K562 (cell line): ENCODE results near the gene BLM. TPM values are rescaled to one million over a fixed set of nuclear protein-coding genes. Genes with fewer than 3 reads are reported as not detected.
A peak's percentile ranks its signal among the peaks of the same experiment; 100 is the strongest.

Experiments
- ARID1B ChIP-seq: fragments of 450-650 bp; IDR thresholded peaks from 2 replicates; pipeline ENCODE4 v1.6.1; 2016; ENCODE audit warnings: antibody characterized with exemption, mild to moderate bottlenecking, inconsistent platforms
- CBX2 ChIP-seq: fragments of 200-600 bp; sonication (generic); IDR thresholded peaks from one replicate; pipeline ENCODE4 v1.6.1; 2012; ENCODE audit warnings: mild to moderate bottlenecking, low read length, inconsistent platforms; ENCODE audit not compliant: insufficient read depth, poor library complexity, severe bottlenecking
- GATAD2A ChIP-seq: fragments of 450-650 bp; IDR thresholded peaks from 2 replicates; pipeline ENCODE4 v1.6.1; 2017
- HDAC8 ChIP-seq: fragments of 450-650 bp; IDR thresholded peaks from 2 replicates; pipeline ENCODE4 v1.6.1; 2016; ENCODE audit warnings: mild to moderate bottlenecking, missing genetic modification characterization, moderate library complexity, missing compliant biosample characterization
- MCM7 ChIP-seq, 2 experiments: fragments of 450-650 bp; IDR thresholded peaks; 2 replicates each; pipeline ENCODE4 v1.6.1; 2016 to 2018
- NELFE ChIP-seq: IDR thresholded peaks from 2 replicates; pipeline ENCODE4 v1.6.1; 2011; ENCODE audit warnings: mild to moderate bottlenecking; ENCODE audit not compliant: insufficient read depth, insufficient read length
- NEUROD1 ChIP-seq: fragments of 150-350 bp; IDR thresholded peaks from 2 replicates; pipeline ENCODE4 v1.6.1; 2014; ENCODE audit warnings: borderline replicate concordance, low read length, low read depth; ENCODE audit not compliant: partially characterized antibody
- NRF1 ChIP-seq, 2 experiments: fragments of 450-650 bp; IDR thresholded peaks in 1 of 2; conservative IDR thresholded peaks in 1 of 2; 2 replicates each; pipeline ENCODE4 v1.6.1; 2014; ENCODE audit warnings: mild to moderate bottlenecking in 2 of 2
- RBM15 ChIP-seq: fragments of 200-400 bp; formaldehyde crosslinking; IDR thresholded peaks from 2 replicates; pipeline ENCODE4 v1.6.1; 2018; ENCODE audit warnings: mild to moderate bottlenecking, low read length, moderate library complexity; ENCODE audit not compliant: insufficient read depth
- SOX6 ChIP-seq: fragments of 450-650 bp; IDR thresholded peaks from 2 replicates; pipeline ENCODE4 v1.6.1; 2014; ENCODE audit warnings: mild to moderate bottlenecking
- SRF ChIP-seq, 2 experiments: fragments of 250-450, 450-650 bp in 1 of 2; sonication (Bioruptor Pico) in 1 of 2; sonication (generic) in 1 of 2; formaldehyde crosslinking; IDR thresholded peaks; 2 replicates each; pipeline versions ENCODE4 v1.5.0 to v1.5.1; 2020 to 2022; ENCODE audit warnings: mild to moderate bottlenecking in 1 of 2, missing genetic modification reagents in 1 of 2
- TAF1 ChIP-seq: IDR thresholded peaks from 2 replicates; pipeline ENCODE4 v1.6.1; 2011; ENCODE audit warnings: mild to moderate bottlenecking, low read length, moderate library complexity; ENCODE audit not compliant: insufficient read depth, control insufficient read depth, severe bottlenecking; ENCODE audit errors: extremely low read depth
- ZNF699 ChIP-seq: fragments of 250-450 bp; sonication (Bioruptor Pico); IDR thresholded peaks from 2 replicates; pipeline ENCODE4 v1.8.0; 2021; ENCODE audit warnings: mild to moderate bottlenecking, moderate library complexity; ENCODE audit not compliant: insufficient replicate concordance
- polyA plus RNA-seq, 8 experiments: library from polyadenylated mRNA; depleted of rRNA in 4 of 8; stranded (reverse) in 5 of 8; unstranded in 3 of 8; fragments of >200 nt; fragmentation: Nextera tagmentation in 2 of 8; fragmentation: Illumina TruSeq in 1 of 8; extraction: Ambion mirVana in 2 of 8; extraction: Trizol in 1 of 8; gene quantifications; 2 replicates each; pipeline versions ENCODE4 v1.2.1 to v1.2.3, GENCODE V29; 2011 to 2014; ENCODE audit warnings: inconsistent platforms in 1 of 8, missing spikeins in 1 of 8
- total RNA-seq, 7 experiments: library from RNA; depleted of rRNA in 6 of 7; stranded (reverse); fragments of >200 nt in 6 of 7; fragmentation: Illumina TruSeq in 2 of 7; extraction: Trizol in 2 of 7; gene quantifications; 2 replicates each; pipeline versions ENCODE4 v1.2.1 to v1.2.3, GENCODE V29; 2011 to 2021; ENCODE audit warnings: low replicate concordance in 1 of 7
- TF ChIP-seq, protein P1 (sequence below): fragments of 250-450 bp; sonication (Bioruptor Pico); IDR thresholded peaks from 2 replicates; pipeline ENCODE4 v1.9.0; 2021; ENCODE audit warnings: mild to moderate bottlenecking, inconsistent platforms
- TF ChIP-seq, protein P2 (sequence below): fragments of 450-650 bp; IDR thresholded peaks from one replicate; pipeline ENCODE4 v1.6.1; 2018; ENCODE audit warnings: mild to moderate bottlenecking, moderate library complexity; ENCODE audit not compliant: partially characterized antibody
- TF ChIP-seq, protein P3 (sequence below), 2 experiments: fragments of 450-650 bp; formaldehyde crosslinking in 1 of 2; IDR thresholded peaks; 2 replicates each; pipeline versions ENCODE4 v1.4.0 to v1.6.1; 2014 to 2020; ENCODE audit warnings: mild to moderate bottlenecking in 2 of 2, borderline replicate concordance in 1 of 2, low read depth in 1 of 2

BLM gene
- total and polyA plus RNA-seq, 9 of the 15 experiments (the other 6 are each of a cell fraction or from before 2014, with no cell fraction given) = 21.0 to 56.0 (median 43.9) TPM

DNA sequence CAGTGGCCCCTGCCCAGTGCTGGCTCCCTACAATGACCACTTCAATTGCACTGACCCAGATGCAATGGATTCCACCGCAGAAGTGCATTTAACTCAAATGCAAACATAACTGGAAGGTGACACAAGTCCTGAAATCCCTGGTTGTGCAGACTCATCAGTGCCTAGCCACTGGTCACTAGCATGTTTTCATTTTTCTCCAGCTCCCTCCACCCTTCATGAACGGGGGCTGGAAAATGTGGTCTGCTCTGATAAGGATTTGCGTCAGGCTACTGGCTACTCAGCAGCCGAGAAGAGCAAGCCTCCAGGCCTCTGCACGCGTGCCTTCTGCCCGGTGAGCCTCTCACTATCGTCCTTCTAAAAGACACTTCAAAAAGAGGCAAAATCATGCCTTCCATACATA, 123.8 kb downstream of the BLM start (continued):
- TF ChIP-seq, protein P1, sequence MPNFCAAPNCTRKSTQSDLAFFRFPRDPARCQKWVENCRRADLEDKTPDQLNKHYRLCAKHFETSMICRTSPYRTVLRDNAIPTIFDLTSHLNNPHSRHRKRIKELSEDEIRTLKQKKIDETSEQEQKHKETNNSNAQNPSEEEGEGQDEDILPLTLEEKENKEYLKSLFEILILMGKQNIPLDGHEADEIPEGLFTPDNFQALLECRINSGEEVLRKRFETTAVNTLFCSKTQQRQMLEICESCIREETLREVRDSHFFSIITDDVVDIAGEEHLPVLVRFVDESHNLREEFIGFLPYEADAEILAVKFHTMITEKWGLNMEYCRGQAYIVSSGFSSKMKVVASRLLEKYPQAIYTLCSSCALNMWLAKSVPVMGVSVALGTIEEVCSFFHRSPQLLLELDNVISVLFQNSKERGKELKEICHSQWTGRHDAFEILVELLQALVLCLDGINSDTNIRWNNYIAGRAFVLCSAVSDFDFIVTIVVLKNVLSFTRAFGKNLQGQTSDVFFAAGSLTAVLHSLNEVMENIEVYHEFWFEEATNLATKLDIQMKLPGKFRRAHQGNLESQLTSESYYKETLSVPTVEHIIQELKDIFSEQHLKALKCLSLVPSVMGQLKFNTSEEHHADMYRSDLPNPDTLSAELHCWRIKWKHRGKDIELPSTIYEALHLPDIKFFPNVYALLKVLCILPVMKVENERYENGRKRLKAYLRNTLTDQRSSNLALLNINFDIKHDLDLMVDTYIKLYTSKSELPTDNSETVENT (CRISPR knock-in tag) = no peak
- TF ChIP-seq MCM7 (IDR thresholded peaks at IDR 0.05) (no peak), NELFE (no peak), ZNF699 (no peak), TAF1 (peak; percentile 38), CBX2 (no peak), ARID1B (peak; percentile 99), NEUROD1 (peak; percentile 94), RBM15 (no peak), NRF1 (conservative IDR thresholded peaks at IDR 0.05 in 1 of 2, IDR thresholded peaks at IDR 0.05 in 1 of 2) (peak; percentile 55 to 60), GATAD2A (peak; percentile 75; the same call in 1 of the 2 replicates), SOX6 (peak; percentile 96), HDAC8 (tag) (no peak), SRF (CRISPR knock-in tag; IDR thresholded peaks at IDR 0.05) (peak in 1 of 2 experiments; percentile 72; a peak in 1 of 4 replicates)
- TF ChIP-seq, protein P2, sequence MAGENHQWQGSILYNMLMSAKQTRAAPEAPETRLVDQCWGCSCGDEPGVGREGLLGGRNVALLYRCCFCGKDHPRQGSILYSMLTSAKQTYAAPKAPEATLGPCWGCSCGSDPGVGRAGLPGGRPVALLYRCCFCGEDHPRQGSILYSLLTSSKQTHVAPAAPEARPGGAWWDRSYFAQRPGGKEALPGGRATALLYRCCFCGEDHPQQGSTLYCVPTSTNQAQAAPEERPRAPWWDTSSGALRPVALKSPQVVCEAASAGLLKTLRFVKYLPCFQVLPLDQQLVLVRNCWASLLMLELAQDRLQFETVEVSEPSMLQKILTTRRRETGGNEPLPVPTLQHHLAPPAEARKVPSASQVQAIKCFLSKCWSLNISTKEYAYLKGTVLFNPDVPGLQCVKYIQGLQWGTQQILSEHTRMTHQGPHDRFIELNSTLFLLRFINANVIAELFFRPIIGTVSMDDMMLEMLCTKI = no peak
- TF ChIP-seq, protein P3, sequence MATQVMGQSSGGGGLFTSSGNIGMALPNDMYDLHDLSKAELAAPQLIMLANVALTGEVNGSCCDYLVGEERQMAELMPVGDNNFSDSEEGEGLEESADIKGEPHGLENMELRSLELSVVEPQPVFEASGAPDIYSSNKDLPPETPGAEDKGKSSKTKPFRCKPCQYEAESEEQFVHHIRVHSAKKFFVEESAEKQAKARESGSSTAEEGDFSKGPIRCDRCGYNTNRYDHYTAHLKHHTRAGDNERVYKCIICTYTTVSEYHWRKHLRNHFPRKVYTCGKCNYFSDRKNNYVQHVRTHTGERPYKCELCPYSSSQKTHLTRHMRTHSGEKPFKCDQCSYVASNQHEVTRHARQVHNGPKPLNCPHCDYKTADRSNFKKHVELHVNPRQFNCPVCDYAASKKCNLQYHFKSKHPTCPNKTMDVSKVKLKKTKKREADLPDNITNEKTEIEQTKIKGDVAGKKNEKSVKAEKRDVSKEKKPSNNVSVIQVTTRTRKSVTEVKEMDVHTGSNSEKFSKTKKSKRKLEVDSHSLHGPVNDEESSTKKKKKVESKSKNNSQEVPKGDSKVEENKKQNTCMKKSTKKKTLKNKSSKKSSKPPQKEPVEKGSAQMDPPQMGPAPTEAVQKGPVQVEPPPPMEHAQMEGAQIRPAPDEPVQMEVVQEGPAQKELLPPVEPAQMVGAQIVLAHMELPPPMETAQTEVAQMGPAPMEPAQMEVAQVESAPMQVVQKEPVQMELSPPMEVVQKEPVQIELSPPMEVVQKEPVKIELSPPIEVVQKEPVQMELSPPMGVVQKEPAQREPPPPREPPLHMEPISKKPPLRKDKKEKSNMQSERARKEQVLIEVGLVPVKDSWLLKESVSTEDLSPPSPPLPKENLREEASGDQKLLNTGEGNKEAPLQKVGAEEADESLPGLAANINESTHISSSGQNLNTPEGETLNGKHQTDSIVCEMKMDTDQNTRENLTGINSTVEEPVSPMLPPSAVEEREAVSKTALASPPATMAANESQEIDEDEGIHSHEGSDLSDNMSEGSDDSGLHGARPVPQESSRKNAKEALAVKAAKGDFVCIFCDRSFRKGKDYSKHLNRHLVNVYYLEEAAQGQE (IDR thresholded peaks at IDR 0.05; ENCODE audit: borderline replicate concordance) = peak; percentile 38; the same call in 1 of the 2 replicates
- TF ChIP-seq, protein P3 (CRISPR knock-in tag; IDR thresholded peaks at IDR 0.05; ENCODE audit: low read depth) = no peak
